Stomach smooth muscle (tissue), 2 donors: Measurements from ENCODE around the gene MIDN.

ENCODE experiments used
- H3K27ac ChIP-seq: one replicate; pipeline ENCODE4 v1.7.0; 2013; ENCODE audit warnings: mild to moderate bottlenecking, low read length, inconsistent platforms
- H3K27me3 ChIP-seq, 2 donors: one replicate each; pipeline ENCODE4 v1.7.0; 2013; ENCODE audit warnings: low read length in 2 of 2; ENCODE audit not compliant: insufficient read depth in 2 of 2, control insufficient read depth in 1 of 2
- H3K36me3 ChIP-seq, 2 donors: one replicate each; pipeline ENCODE4 v1.7.0; 2013; ENCODE audit warnings: low read length in 2 of 2; ENCODE audit not compliant: control insufficient read depth in 2 of 2, insufficient read depth in 2 of 2
- H3K4me1 ChIP-seq: one replicate; pipeline ENCODE4 v1.7.0; 2013; ENCODE audit warnings: low read length; ENCODE audit not compliant: control insufficient read depth, insufficient read depth
- H3K4me3 ChIP-seq, 2 donors: one replicate each; pipeline ENCODE4 v1.7.0; 2013; ENCODE audit warnings: low read length in 2 of 2
- H3K9ac ChIP-seq, 2 donors: one replicate each; pipeline ENCODE4 v1.7.0; 2013; ENCODE audit warnings: low read length in 2 of 2, mild to moderate bottlenecking in 1 of 2
- H3K9me3 ChIP-seq, 2 donors: one replicate each; pipeline ENCODE4 v1.7.0; 2013; ENCODE audit warnings: low read length in 2 of 2; ENCODE audit not compliant: control insufficient read depth in 2 of 2
- donor health status: healthy.
- donor health status: Pancreatic carcinoma.

Gene MIDN

GRCh38 chr19:1256646-1257474 lies 8.5 kb downstream of the MIDN start:
- no peak overlapping the region for H3K9ac ChIP-seq
- peaks cover 23 to 30% of the 10 kb centered on the region in 2 donors for H3K36me3 ChIP-seq
- no peak overlapping the region for H3K4me3 ChIP-seq
- H3K27ac ChIP-seq: no peak overlapping the region
- H3K27me3 ChIP-seq: no peaks in the 10 kb centered on the region
- no peaks in the 10 kb centered on the region for H3K9me3 ChIP-seq
- peaks cover 83% of the 10 kb centered on the region for H3K4me1 ChIP-seq

- Histone ChIP-seq H3K27ac (peak overlapping the region; percentile 46), H3K9me3 (no peaks in the 10 kb centered on the region), H3K36me3 (peaks cover 23 to 29% of the 10 kb centered on the region in 2 donors), H3K9ac (no peak overlapping the region), H3K4me3 (no peak overlapping the region), H3K4me1 (peaks cover 83% of the 10 kb centered on the region), H3K27me3 (no peaks in the 10 kb centered on the region)
Observed at GRCh38 chr19:1257475-1258162, 9.2 kb downstream of the MIDN start.

GRCh38 chr19:1258163-1258492 lies 9.7 kb downstream of the MIDN start:
- H3K36me3 ChIP-seq: peaks cover 23 to 29% of the 10 kb centered on the region in 2 donors
- H3K9me3 ChIP-seq: no peaks in the 10 kb centered on the region
- no peak overlapping the region for H3K9ac ChIP-seq
- H3K4me1 ChIP-seq: peaks cover 81% of the 10 kb centered on the region
- no peaks in the 10 kb centered on the region for H3K27me3 ChIP-seq
- no peak overlapping the region for H3K4me3 ChIP-seq
- peak overlapping the region; percentile 46 for H3K27ac ChIP-seq

GRCh38 chr19:1258707-1259205 lies 10.4 kb downstream of the MIDN start:
- Histone ChIP-seq H3K27ac (peak overlapping the region; percentile 82), H3K4me3 (peak overlapping the region in 1 of 2 donors; percentile 29), H3K9me3 (no peaks in the 10 kb centered on the region), H3K9ac (peak overlapping the region in 1 of 2 donors; percentile 28), H3K4me1 (peaks cover 76% of the 10 kb centered on the region), H3K36me3 (peaks cover 23 to 29% of the 10 kb centered on the region in 2 donors), H3K27me3 (no peaks in the 10 kb centered on the region)

GRCh38 chr19:1259206-1259875 lies 11.0 kb downstream of the MIDN start:
- peaks cover 22 to 28% of the 10 kb centered on the region in 2 donors for H3K36me3 ChIP-seq
- peak overlapping the region; percentile 28 to 58 for H3K9ac ChIP-seq
- H3K4me1 ChIP-seq: peaks cover 70% of the 10 kb centered on the region
- H3K27ac ChIP-seq: peak overlapping the region; percentile 82
- H3K4me3 ChIP-seq: peak overlapping the region in 1 of 2 donors; percentile 29
- H3K27me3 ChIP-seq: no peaks in the 10 kb centered on the region
- H3K9me3 ChIP-seq: no peaks in the 10 kb centered on the region

GRCh38 chr19:1259876-1260748 lies 11.7 kb downstream of the MIDN start:
- Histone ChIP-seq H3K27me3 (no peaks in the 10 kb centered on the region), H3K9ac (peak overlapping the region in 1 of 2 donors; percentile 5), H3K4me3 (peak overlapping the region in 1 of 2 donors; percentile 81), H3K4me1 (peaks cover 68% of the 10 kb centered on the region), H3K27ac (peak overlapping the region; percentile 82), H3K9me3 (no peaks in the 10 kb centered on the region), H3K36me3 (peaks cover 14 to 20% of the 10 kb centered on the region in 2 donors)

GRCh38 chr19:1260749-1261537 lies 12.6 kb downstream of the MIDN start:
- H3K4me1 ChIP-seq: peaks cover 68% of the 10 kb centered on the region
- peak overlapping the region; percentile 72 to 73 for H3K9ac ChIP-seq
- no peaks in the 10 kb centered on the region for H3K9me3 ChIP-seq
- H3K27ac ChIP-seq: peak overlapping the region; percentile 86
- H3K4me3 ChIP-seq: peak overlapping the region; percentile 68 to 81
- H3K27me3 ChIP-seq: no peaks in the 10 kb centered on the region
- peaks cover 6 to 12% of the 10 kb centered on the region in 2 donors for H3K36me3 ChIP-seq

- Histone ChIP-seq H3K36me3 (peaks cover 5 to 9% of the 10 kb centered on the region in 2 donors), H3K27ac (peak overlapping the region; percentile 86), H3K4me1 (peaks cover 72% of the 10 kb centered on the region), H3K27me3 (no peaks in the 10 kb centered on the region), H3K9ac (peak overlapping the region; percentile 72 to 73), H3K4me3 (peak overlapping the region; percentile 68 to 81), H3K9me3 (no peaks in the 10 kb centered on the region)
Observed at GRCh38 chr19:1261538-1261797, 13.1 kb downstream of the MIDN start.

GRCh38 chr19:1261798-1262622 lies 13.6 kb downstream of the MIDN start:
- peak overlapping the region; percentile 72 to 73 for H3K9ac ChIP-seq
- H3K9me3 ChIP-seq: no peaks in the 10 kb centered on the region
- peaks cover 2 to 4% of the 10 kb centered on the region in 2 donors for H3K36me3 ChIP-seq
- H3K4me1 ChIP-seq: peaks cover 72% of the 10 kb centered on the region
- H3K27me3 ChIP-seq: no peaks in the 10 kb centered on the region
- H3K4me3 ChIP-seq: peak overlapping the region in 1 of 2 donors; percentile 81
- H3K27ac ChIP-seq: peak overlapping the region; percentile 86
